Uterus (tissue), 2 donors: Measurements from ENCODE around the gene TNFRSF1A.
"Not testable (repeated sequence)": the region's sequence is repeated elsewhere in the genome, so short reads cannot be mapped to it uniquely, and the experiment has no call there.

ENCODE experiments used
- CTCF ChIP-seq, 4 experiments: fragments of 200-600 bp in 2 of 4; fragments of 450-650 bp in 2 of 4; sonication (generic) in 2 of 4; IDR thresholded peaks; one replicate each; pipeline ENCODE4 v1.5.1; 2016 to 2019; ENCODE audit warnings: antibody characterized with exemption in 4 of 4, mild to moderate bottlenecking in 2 of 4, moderate library complexity in 1 of 4
- POLR2A ChIP-seq, 2 donors: fragments of 450-650 bp; IDR thresholded peaks; one replicate each; pipeline ENCODE4 v1.6.1; 2016; ENCODE audit warnings: antibody characterized with exemption in 2 of 2, mild to moderate bottlenecking in 1 of 2, moderate library complexity in 1 of 2

GRCh38 chr12:6289081-6289480 is 52.8 kb downstream of the TNFRSF1A start:
- not testable (repeated sequence) for TF ChIP-seq POLR2A, CTCF (IDR thresholded peaks at IDR 0.05)
